Fibroblast of skin of back (primary cell): ENCODE measurements around the gene TULP4.
"Not testable (repeated sequence)": the region's sequence is repeated elsewhere in the genome, so short reads cannot be mapped to it uniquely, and the experiment has no call there.

ENCODE experiments used
- DNase-seq: peaks from one replicate; pipeline ENCODE4 v3.0.0-alpha.2; 2013

TULP4 gene

DNA sequence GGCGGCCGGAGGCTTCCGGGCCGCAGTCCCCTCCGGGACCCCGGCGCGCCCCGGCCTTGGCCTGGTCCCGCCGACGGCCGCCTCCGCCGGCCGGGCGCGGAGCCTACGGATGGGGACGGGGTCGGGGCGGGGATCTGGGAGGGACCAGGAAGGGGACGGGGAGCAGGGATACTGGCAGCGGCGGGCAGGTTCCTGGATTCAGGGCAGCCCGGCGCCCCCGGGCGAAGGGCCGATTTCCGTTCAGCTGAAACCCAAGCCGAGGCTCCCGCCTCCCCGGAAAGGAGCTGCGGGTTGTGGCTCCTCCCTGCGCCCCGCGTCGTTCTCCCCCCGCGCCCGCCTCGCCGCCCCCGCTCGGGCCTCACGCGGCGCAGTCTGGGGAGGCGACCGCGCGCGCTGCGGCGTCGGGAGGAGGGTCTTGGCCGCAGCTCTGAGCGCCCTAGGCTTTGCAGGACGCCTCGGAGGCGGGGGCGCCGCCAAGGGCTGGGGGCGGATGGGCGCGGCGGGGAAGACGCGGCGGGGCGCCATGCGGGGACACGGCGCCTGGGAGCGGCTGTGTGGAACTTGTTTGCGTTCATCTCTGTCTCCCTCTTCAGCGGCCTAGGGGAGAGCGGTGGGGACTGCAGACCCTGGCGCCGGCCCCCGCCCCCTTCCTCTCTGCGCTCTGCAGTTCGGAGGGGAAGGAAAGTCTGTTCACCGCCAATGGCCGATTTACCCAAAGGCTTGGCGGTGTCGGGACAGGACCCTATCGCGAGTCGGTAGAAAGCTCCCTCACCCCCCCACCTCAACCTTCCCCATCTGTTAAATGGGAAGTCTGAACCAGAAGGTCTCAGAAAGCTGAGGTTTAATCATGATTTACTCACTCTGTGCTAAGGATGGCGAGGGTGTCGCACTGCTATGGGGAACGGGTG, 224.9 kb downstream of the TULP4 start:
- peak; percentile 10 for DNase-seq

- DNase-seq, result no peak
Observed at GRCh38 chr6:158538741-158539140, 226.5 kb downstream of the TULP4 start.

DNA sequence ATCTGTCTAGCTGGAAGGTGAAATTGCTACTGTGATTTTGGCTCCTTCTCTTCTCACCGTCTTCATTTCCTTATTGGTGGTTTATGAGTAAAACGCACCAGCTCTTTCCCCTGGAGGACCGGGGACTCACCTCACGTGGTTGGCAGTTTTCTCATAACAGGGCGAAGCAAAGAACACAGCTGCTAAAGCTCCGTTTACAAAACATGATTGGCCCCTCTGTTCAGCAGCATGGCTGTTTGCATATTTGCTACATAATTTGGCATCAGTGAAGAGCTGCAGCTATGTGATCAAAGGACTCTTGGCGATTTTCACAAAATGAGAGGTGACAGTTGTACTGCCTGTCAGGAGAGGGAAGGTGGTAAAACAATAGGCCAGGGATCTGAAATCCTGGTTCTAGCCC, 227.1 kb downstream of the TULP4 start:
- DNase-seq, result no peak

DNA sequence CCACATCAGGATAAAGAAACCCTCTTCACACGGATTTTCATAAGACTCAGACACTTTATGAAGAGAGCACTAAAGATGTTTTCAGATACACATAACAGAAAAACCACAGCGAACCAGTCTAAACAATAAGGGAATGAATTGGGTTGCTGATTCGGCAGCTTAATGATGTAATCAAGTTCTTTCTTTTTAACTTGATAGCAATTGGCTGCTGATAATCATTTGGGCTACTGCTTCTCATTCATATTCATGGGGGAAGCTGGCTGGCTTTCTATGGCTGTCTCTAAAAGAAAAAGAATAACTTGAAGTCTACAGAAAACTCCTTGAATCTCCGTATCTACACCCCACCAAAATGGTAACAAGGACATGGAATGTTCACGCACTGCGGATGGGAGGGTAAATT, 227.6 kb downstream of the TULP4 start:
- DNase-seq, result no peak

- DNase-seq, result peak; percentile 8
Observed at GRCh38 chr6:158543606-158544185, 231.4 kb downstream of the TULP4 start.

GRCh38 chr6:158544428-158544827, 232.2 kb downstream of the TULP4 start:
- no peak for DNase-seq

- no peak for DNase-seq
Observed at GRCh38 chr6:158545043-158545966, 233.0 kb downstream of the TULP4 start.

- DNase-seq, result no peak
Observed at GRCh38 chr6:158548418-158549161, 236.3 kb downstream of the TULP4 start.

- DNase-seq, result no peak
Observed at GRCh38 chr6:158552055-158552795, 240.0 kb downstream of the TULP4 start.

- no peak for DNase-seq
Observed at GRCh38 chr6:158552796-158553138, 240.5 kb downstream of the TULP4 start.

DNA sequence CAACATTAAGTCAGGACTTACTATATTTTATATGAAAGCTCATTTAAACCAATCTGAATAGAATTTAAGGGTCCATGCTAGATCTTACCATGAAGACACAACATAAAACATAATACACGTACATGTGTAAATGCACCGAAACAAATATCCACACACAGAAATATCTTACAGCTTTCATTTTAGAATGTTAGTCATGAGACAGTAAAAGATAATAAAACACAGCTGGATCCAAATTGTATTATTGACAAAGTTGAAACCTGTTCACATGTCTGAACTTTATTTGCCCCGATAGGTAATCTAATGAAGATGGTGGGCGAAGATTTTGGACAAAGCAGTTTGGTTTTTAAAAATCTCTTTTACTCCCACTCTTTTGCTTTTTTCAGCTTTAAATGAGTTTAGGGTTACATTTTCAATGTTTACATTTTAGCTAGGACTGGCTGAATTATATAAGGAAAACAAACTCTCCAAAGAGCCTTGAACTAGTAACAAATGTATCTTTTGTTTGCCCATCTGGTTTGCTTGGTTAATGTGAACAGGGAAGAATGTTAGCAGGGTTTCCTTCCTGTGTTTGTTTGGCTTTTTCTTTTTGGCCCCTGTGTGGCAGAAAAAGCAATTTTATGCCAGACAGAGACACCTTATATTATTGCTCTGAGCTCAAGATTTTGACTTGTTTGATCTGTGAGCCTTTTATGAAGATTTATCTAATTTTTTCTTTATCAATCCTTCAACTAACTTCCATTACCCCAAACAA, 242.5 kb downstream of the TULP4 start:
- no peak for DNase-seq

GRCh38 chr6:158556113-158556512, 243.8 kb downstream of the TULP4 start:
- no peak for DNase-seq

DNA sequence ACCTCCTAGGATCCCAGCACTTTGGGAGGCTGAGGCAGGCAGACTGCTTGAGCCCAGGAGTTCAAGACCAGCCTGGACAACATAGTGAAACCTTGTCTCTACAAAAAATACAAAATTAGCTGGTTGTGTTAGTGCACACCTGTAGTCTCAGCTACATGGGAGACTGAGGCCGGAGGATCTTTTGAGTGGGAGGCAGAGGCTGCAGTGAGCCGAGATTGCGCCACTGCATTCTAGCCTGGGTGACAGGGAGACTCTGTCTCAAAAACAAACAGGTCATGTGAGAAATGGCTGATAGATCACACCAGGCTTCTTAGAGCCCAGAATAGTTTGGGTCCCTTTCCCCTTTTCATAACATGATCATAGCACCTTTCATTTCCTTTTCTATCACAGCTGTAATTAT, 244.8 kb downstream of the TULP4 start:
- not testable (repeated sequence) for DNase-seq

GRCh38 chr6:158557927-158558326, 245.7 kb downstream of the TULP4 start:
- DNase-seq, result no peak

DNA sequence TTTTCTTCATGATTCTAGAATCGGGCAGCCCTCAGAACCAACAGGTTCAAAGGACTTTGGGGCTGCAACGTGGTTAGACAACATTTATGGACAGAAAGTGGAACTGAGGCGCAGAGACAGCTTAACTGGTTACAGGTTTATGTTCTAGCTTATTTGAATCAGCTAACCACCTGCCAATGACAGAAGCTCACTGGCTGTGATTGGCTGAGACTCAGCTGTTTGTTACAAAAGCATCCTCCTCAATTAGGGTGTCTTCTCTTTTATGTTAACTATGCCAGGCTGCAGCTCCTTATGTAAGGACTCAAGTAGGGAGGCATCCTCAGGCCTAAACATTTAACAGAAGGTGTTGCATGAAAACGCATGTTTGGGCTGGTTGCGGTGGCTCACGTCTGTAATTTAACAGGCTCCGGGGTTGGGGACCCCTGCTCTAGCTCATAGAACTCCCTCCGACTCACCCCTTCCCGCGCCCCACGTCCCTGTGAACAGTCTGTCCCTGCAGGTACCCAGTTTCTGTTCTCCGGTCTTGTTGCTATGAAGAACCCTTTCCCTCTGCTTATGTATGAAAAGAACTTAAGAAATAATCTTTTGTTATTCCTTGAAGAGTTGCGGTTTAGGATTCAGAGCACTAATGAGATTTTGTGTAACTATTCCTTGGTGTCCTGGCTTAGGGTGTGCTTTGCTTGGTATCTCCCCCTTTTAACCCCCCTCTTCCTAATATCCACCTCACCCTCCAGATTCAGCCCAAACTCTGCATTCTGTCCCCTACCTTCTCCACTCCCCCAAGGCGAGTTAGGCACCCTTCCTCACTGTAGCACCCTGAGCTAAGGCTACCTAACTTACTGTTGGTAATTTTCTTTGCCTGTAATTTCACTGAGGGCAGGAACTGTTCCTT, 246.4 kb downstream of the TULP4 start:
- no peak for DNase-seq

- no peak for DNase-seq
Observed at GRCh38 chr6:158559338-158559894, 247.2 kb downstream of the TULP4 start.

DNA sequence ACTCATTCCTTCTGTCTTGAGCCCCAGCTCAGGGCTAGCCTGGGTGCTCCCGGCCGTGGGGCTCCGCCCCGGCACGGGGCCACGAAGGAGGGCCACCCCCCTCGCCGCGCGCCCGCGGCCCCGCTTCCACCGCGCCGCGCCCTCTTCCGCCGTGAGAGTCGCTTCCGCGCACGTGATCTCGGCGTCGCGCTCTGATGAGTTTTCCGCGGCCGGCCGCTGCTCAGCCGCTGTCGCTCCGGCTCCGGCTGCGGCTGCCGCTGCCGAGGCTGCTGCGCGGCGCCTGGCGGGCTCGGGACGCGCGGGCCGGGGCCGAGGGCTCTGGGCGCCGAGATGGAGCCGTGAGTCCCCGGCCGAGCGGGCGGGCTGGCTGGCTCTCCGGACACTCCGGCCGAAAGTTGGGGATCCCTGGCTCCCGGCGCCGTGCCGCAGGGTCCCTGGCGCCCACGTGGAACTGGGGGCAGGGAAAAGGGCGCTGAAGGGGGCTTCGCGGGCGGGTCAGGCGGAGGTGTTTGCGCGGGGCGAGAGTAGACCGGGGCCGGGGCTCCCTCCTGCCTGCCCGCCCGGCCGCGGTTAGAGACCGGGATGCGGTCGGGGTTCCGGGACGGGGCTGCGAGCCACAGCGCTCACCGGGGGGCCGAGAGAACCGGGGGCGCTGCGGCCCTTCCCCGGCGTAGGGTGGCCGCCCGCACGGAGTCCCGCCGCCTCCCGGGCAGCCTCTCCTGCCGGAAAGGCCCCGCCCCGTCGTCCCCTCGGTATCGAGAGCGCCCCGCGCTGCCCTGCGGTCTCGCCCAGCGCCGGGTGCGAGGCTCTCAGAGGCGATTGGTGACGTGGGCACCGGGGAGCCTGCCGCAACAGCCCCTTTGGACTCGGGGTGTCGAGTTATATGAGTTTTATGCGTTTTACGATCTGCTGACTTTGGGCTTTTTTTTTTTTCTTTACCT, 247.9 kb downstream of the TULP4 start, which contains the start of gene TMEM181:
Gene TMEM181, plus strand, starts transcription at position 197 of the 941 bp plus-strand sequence. Its CDS starts 134 bp downstream, at position 331.
- peak; percentile 87 for DNase-seq

GRCh38 chr6:158560836-158561320, 248.6 kb downstream of the TULP4 start:
- DNase-seq, result peak; percentile 25
